GM20000 (cell line): ENCODE data around the gene IL19.

Source experiments
- DNase-seq: peaks from one replicate; pipeline ENCODE4 v3.0.0; 2012; ENCODE audit warnings: low spot score
- TF ChIP-seq, protein P1 (sequence below): IDR thresholded peaks from 2 replicates; pipeline ENCODE4 v1.5.1; 2012; ENCODE audit warnings: mild to moderate bottlenecking, control low read depth; ENCODE audit errors: extremely low read depth, missing control alignments

IL19 gene

DNA sequence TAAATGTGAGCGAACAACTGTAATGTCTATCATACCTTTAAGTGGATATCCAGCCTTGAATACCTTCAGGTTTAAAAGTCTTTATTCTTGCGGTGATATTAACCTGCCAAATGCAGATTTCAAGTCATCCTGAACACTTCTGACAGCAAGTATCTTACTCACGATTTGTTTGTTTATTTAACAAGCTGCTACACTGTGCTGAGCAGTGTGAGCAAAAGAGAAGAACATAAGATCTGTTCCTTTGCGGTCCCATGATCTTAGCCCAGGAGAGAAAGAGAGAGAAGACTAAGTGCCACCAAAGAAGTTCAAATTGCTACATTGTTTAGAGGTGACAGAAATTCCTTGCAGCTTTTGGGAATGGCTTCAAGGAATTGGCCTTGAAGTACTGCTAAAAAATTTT, 117.1 kb downstream of the IL19 start:
- DNase-seq = no peak
- TF ChIP-seq, protein P1, sequence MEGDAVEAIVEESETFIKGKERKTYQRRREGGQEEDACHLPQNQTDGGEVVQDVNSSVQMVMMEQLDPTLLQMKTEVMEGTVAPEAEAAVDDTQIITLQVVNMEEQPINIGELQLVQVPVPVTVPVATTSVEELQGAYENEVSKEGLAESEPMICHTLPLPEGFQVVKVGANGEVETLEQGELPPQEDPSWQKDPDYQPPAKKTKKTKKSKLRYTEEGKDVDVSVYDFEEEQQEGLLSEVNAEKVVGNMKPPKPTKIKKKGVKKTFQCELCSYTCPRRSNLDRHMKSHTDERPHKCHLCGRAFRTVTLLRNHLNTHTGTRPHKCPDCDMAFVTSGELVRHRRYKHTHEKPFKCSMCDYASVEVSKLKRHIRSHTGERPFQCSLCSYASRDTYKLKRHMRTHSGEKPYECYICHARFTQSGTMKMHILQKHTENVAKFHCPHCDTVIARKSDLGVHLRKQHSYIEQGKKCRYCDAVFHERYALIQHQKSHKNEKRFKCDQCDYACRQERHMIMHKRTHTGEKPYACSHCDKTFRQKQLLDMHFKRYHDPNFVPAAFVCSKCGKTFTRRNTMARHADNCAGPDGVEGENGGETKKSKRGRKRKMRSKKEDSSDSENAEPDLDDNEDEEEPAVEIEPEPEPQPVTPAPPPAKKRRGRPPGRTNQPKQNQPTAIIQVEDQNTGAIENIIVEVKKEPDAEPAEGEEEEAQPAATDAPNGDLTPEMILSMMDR = no peak

DNA sequence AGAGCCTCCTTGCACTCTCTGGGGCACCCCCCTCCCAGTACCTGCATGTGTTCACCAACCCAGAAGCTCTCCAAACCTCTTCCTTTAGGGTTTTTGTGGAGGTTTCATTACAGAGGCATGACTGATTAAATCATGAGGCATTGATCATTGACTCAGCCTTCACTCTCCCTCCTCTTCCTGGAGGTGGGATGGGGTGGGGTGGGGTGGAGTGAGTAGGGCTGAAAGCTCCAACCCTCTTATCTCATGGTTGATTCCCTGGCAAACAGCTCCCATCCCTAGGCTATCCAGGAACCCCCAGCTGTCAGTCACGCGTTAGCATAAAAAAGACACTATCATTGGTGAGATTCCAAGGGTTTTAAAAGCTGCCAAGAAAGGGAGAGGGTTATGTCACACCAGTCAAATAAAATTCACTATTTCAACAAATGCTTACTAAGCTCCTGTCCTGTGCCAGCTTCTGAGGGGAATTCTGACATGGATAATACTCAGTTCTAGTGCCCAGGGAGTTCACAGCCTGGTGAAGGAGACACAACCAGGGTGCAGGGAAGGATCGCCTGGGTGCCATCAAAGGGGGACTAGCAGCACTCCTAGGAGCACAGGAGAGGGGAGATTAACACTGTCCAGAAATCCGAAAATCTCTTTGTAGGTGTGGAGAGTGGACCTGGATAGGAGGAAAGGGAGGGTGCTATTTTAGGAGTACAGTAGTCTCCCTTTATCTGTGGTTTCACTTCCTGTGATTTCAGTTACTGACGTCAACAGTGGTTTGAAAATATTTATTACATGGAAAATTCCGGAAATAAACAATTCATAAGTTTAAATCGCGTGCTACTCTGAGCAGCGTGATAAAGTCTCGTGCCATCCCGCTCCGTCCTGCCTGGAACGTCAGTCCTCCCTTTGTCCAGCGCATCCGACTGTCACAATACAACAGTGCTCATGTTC, 119.8 kb downstream of the IL19 start:
- no peak for DNase-seq
- TF ChIP-seq, protein P1 = no peak

DNA sequence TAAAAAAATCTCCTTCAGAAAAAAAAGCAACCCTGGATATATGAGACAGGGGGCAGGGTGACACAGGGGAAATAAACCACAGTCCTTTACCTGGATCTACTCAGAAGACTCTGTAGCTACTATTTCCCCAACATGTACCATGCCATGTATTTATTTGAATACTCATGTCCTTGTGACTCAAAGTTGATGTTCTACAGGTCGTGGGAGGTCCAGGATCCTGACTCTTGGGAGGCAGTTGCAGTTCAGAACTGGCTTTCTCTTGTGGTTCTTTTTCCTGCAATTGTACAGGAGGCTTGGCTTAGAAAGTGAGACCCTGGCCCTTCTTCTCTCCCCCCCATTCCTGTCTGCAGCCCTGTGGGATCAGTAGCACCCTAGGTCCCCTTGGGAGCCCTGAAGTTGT, 120.8 kb downstream of the IL19 start:
- DNase-seq = no peak
- TF ChIP-seq, protein P1 = no peak
